GM11168 (cell line): ENCODE data around the gene SELENBP1.
"Not testable (repeated sequence)": the region's sequence is repeated elsewhere in the genome, so short reads cannot be mapped to it uniquely, and the experiment has no call there.

ENCODE experiments used
- in situ Hi-C: fragments of 300-500 bp; cut with MboI; formaldehyde crosslinking; loops from one replicate; pipeline ENCODE4 v1.12.0; 2022; ENCODE audit warnings: low sequenced_read_pairs; ENCODE audit not compliant: unreplicated experiment

SELENBP1 gene

DNA sequence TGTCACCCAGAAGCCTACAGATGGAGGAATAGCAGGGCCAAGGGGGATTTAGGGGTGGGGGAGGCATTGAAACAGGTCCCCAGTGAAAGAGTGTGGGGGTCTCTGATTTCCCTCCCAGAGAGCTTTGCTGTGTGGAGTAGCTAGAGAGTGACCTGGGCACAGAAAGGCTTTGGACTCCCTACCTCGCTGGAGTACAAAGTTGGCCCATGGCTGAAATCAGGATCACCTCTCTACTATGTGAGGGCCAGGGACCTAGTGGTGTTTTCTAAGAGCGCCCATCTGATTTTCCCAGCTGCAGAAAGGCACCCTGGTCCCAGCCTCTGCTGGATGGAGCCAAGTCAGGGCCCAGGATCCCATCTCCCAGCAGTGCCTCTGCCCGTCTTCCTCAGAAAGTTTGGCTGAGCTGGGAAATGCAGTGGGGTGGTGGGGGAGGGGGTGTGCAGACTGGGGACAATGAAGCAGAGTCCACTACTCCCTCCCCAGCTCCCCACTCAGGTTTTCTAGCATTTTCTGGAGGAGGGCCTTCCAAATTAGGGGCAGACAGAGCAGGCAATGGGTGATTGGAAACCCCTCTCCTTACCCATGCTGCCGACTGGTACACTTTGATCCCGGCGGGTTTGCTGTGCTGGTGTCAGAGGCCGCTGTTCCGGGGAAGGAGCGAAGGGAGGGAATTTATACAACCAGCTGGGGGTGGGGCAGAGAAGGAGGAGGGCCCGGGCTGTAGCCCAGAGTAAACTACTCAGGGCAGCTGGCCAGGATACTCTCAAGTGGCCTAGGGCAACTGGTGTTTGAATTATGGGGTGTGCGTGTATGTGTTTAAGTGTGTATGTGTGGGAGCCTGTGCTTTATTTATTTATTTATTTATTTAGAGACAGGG lies at the start of gene SELENBP1:
Gene SELENBP1 (minus strand): TSS at position 648 of the 877 bp plus-strand sequence. CDS start 64 bp downstream, at position 584.
- in situ Hi-C loops: no loop called here

DNA sequence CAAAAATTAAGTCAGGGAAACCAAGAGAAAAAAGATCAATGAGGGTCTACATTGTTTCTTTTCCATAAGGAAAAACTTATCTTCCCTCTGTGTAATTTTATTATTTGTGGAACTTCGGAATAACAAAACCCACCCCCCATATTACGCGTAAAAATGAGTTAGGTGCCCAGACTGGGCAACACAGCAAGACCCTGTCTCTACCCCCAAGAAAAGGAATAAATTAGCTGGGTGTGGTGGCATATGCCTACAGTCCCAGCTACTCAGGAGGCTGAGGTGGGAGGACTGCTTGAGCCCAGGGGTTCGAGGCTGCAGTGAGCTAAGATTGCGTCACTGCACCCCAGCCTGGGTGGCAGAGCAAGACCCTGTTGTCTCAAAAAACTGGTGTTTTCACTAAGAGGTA lies 47.3 kb upstream of the SELENBP1 start:
- in situ Hi-C loops: no loop called here

DNA sequence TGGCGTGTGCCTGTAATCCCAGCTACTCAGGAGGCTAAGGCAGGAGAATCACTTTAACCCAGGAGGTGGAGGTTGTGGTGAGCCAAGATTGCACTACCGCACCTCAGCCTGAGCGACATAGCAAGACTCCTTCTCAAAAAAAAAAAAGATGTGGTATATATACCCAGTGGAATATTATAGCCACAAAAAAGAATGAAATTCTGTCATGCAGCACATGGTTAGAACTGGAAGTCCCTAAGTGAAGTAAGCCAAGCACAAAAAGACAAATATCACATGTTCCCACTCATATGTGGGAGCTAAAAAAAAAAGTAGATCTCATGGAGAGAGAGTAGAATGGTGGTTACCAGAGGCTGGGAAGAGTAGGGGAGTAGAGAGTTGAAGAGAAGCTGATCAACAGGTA lies 45.6 kb upstream of the SELENBP1 start:
- in situ Hi-C loops: no loop called here

DNA sequence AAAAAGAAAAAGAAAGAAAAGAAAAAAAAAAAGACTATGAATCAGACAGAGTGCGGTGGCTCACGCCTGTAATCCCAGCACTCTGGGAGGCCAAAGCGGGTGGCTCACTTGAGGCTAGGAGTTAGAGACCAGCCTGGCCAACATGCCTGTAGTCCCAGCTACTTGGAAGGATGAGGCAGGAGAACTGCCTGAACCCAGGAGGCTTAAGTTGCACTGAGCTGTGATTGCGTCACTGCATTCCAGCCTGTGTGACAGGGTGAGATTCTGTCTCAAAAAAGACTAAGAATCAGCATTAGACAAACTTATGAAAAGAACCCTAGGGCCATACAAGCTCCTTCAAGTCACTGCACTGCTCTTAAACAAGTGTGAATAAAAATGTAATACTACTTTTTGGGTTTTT lies 43.7 kb upstream of the SELENBP1 start:
- in situ Hi-C loops: no loop called here

DNA sequence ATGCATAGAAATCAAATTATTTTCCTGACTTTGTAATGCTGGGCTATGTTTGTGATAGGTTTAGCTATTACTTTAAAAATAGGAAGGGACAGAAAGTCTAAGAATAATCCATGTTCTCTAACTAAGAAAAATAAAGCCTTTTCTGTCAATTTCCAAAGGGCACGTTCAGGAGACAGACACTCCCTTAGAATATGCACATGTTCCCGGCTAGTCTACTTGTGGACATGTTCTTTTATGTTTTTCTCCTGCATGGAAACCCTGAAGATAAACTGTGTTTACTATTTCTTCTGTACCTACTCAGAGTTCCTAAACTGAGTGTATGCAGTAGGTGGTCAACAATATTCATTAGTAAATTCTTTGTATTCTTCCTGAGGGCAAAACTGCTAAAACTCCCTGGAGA lies 39.4 kb upstream of the SELENBP1 start:
- in situ Hi-C loops: no loop called here

DNA sequence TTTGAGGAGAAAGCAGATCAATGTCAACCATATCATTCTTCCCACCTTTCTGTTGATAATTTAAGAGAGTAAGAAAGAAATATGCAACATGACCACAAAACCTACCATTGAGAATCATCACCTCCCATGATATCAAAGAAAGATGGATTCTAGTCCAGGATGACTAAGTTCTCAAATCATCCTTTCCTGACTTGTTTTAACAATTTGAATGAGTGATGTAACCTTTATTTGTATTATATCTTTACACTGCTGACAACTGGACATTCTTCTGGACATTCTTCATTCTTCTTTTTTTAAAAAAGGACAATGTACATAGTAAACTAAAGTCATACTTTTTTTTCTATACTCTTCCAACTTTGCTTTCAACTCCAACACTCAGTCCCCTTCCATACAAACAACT lies 36.4 kb upstream of the SELENBP1 start:
- in situ Hi-C loops: no loop called here

DNA sequence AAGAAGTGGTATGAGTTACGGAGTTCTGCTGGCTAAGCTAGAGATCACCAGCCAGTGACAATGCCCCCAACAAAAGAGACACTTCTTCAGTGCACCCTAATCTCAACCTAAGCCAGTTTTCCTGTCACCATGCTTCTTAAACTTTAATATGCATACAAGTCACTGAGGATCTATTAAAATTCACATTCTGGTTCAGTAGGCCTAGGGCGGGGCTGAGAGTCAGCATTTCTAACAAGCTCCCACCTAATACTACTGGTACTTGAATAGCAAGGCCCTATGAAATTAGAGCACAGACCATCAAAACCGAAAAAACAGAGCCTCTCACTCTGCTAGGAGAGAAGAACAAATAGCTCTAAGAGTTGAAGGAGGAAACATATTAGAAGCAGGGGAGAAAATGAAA lies 34.8 kb upstream of the SELENBP1 start:
- in situ Hi-C loops: no loop called here

DNA sequence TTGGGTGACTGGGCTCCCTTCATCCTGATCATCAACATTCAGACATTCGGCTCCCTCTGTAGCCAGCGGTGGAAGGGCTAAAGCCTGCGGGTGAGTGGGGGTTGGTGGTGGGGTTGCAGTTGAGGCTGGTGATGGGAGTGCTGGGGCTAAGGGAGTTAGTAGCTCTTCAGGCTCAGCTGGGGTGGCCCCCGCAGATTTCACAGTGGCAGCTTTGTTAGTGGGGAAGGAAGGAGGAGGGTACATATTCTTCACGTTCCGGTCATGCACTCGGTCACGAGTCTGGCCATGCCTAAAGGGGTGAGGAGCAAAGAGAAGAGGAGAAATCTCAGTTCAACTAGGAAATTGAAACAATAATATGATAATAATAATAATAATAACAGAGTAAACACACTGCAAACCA lies 33.7 kb upstream of the SELENBP1 start:
- in situ Hi-C loops: no loop called here

DNA sequence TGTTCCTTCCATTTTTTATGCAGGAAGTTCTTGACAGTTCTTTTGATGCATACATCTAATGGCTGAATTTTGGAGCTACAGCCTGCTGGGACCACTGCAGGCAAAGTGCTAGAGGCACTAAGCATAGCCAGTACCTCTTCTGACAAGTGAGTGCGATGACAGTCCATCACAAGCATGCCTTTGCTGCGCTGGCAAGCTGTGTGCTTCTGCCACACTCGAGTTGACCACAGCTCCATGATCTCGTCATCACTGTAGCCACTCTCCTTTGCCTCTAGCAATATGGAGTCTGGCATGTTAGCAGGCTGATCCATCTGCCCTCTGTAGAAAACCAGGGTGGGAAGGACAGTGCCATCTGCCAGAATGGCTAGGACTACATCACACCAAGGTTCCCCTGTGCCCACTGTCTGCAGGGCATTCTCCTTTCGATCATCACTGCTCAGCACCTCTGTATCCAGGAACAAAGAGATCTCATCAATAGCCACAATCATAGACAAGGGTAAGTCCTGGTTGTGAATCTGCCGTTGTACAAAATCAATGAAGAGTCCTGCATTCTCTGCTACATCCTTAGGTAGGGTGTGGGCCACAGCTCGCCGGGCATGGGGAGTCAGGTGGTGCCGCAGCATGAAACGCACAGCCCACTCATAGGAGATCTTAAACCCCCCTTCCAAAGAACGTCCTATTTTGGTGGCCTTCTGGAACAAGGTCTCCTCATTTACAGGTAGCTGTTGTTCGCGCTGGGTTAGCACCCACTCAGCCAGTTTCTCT lies 32.9 kb upstream of the SELENBP1 start:
- in situ Hi-C loops: no loop called here

DNA sequence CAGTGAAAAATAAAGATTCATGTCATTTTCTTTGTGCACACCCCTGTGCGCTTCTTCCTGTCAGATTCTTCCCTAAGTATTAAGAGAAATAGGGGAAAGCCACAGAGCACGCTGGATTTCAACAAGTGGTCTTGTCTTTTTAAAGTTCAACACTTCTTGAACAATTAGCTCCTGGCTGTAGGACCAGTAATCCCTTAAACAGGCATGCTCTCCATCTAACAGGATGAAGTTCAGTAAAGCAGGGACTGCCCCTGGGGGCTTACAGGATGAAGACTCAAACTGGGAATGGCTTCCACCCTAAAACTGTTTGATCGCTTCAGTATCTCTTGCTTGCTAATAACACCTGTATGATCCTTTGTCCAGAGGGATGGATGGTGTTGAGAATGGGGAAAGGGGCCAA lies 31.1 kb upstream of the SELENBP1 start:
- in situ Hi-C loops: no loop called here

DNA sequence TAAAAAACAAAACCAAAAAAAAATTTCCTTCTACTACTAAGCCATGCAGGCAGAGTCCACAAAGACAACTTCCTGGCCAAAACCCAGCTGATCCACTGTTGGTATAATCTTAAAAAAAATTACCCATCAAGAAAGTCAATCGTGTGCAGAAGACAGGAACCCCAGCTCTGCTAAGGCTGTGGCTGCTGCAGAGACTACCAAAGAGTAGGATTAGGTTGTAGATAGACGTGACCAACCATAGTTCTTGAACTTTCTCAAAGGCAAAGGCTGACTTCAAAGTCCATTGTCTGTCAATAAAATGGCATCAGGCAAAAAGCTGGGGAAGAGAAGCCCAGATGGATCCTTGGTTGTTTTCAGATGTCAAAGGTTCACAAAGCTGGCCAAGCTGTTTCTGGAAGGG lies 30.3 kb upstream of the SELENBP1 start:
- in situ Hi-C loops: no loop called here

DNA sequence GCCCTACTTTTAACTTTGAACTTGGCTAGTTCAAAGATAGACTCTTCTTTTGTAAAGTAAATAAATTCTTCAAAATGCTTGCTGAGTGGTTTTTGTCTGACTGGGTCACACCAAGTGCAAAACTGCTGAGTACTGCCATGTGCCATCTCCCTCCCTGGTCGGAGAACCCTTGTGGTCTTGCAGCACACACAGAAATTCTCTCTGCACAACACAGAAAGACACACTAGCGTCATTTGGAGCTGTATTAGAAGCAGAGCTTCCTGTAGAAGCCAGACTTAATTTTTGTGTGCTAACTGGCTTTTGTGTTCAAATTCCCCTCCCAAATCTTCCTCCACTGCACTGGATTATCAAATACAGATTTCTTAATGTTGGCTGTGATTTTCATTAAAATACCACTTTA lies 29.4 kb upstream of the SELENBP1 start:
- in situ Hi-C loops: no loop called here

DNA sequence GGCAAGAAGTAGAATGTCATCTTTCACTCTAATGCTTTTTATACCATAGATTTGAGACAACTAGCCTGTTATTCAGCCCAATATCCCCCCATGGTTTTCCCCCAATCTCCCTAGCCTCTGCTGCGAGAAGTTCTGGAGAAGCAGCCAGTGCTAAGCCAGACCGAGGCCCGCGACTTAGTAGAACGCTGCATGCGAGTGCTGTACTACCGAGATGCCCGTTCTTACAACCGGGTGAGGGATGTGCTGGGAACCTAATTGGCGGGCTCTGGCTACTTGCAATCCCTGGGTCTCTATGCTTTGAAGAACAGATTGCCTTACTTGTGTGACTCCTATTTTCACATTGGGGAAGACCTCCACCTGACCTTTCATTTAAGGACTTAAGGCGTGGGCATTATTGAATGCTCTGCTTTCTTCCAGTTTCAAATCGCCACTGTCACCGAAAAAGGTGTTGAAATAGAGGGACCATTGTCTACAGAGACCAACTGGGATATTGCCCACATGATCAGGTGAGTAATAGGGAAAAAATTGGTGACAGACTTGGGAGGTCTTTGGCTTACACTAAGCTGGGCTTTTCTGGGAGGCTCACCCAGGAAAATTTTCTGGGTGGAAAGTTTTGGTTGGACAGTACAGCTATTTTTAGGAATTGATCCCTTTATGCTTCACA lies 28.8 kb upstream of the SELENBP1 start:
- in situ Hi-C loops: no loop called here

DNA sequence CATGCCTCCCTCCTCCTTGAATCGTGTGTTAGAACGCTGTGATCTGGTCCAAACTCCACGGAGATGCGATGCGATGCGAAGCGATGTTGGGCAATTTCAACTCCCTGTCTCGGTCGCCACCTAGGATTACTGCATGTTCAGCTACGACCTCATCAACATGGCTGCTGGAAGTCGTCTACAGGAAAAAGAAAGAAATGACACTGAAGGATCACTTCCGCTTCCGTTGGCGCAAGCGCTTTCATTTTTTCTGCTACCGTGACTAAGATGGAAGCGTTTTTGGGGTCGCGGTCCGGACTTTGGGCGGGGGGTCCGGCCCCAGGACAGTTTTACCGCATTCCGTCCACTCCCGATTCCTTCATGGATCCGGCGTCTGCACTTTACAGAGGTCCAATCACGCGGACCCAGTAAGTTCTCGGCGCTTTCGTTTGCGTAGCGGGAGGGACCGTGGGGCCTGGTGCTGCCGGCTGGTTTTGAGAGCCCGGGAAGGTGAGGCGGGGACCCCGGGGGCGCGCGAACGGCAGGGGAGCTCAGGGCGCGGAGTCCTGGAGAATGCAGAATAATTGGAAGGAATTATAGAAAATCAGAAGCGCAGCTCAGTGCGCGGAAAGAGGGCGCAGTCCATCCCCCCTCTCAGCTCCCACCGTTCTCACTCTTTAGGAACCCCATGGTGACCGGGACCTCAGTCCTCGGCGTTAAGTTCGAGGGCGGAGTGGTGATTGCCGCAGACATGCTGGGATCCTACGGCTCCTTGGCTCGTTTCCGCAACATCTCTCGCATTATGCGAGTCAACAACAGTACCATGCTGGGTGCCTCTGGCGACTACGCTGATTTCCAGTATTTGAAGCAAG lies 27.0 kb upstream of the SELENBP1 start, which contains the start of gene PSMB4:
Gene PSMB4 (plus strand): TSS at position 250 of the 848 bp plus-strand sequence. CDS start 15 bp downstream, at position 265.
- in situ Hi-C loops: no loop called here

DNA sequence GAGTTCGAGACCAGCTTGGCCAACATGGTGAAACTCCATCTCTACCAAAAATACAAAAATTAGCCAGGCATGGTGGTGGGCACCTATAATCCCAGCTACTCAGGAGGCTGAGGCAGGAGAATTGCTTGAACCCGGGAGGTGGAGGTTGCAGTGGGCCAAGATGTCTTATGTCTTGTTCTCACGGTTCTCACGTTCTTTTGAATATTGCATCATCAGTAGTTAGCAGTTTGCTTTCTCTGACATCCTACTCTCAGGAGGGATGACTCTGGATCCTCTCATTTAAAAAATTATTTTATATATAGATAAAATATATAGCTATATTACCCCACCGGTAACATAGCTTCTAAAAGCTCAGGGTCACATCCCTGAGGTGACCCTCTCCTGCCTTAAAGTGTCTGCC lies 23.8 kb upstream of the SELENBP1 start:
- in situ Hi-C loops: not testable (repeated sequence)

DNA sequence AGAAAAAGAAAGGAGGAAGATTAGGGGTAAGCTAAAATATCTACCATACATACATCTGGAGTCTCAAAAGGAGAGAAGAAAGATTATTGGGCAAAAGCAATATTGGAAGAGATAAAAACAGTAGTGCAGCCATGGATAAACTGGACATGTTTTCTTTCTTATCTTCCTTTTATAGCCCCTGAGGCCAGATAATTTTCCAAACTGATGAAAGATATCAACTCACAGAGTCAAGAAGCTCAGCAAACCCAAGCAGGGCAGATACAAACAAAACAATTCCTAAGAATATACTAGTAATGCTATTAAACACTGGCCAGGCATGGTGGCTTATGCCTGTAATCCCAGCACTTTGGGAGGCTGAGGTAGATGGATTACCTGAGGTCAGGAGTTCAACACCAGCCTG lies 21.1 kb upstream of the SELENBP1 start:
- in situ Hi-C loops: no loop called here

DNA sequence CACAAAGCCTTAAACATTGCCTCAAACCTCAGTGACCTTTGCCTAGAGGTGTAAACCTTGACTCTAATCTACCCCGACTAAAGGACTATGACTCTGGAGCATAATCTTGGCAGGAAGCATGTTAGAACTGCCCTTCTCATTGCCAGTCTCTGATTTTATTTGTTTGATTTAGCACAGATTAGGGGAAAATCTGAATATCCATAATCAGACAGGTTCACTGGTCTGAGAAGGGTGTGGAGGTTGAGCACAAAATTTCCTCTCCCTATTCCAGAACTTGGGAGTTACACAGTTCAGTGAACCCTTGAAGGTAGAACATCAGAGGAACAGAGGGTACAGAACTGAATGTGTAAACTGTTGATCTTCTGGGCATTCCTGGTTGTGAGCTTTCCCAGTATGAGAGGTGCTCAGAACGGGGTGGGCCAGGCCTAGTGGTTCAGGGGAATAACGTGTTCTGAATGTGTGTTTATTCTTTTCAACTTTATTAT lies 18.6 kb upstream of the SELENBP1 start:
- in situ Hi-C loops: no loop called here

DNA sequence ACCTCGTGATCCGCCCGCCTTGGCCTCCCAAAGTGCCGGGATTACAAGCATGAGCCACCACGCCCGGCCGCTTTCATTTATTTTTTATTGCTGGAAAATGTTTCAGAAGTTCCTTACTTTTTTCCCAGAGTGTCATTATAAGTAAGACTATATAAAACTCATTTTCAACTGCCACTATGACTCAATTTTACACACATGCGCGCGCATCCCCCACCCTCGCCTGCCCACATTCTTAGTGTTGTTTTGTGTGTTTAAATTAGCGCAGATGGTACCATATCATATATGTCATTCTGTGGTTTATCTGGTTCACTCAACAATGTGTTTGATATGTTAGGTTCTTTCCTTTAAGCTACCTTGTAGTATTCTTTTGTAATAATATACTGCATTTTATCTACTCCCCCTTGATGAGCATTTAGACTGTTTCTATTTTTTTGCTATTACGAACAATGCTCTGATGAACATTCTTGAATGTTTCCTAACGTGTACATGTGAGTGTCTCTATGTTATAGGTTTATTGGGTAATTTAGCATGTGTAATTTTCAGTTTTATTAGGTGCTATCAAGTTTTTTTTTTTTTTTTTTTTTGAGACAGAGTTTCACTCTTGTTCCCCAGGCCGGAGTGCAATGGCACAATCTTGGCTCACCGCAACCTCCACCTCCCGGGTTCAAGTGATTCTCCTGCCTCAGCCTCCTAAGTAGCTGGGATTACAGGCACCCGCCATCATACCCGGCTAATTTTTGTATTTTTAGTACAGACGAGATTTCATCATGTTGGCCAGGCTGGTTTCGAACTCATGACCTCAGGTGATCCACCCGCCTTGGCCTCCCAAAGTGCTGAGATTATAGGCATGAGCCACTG lies 17.9 kb upstream of the SELENBP1 start:
- in situ Hi-C loops: not testable (repeated sequence)

DNA sequence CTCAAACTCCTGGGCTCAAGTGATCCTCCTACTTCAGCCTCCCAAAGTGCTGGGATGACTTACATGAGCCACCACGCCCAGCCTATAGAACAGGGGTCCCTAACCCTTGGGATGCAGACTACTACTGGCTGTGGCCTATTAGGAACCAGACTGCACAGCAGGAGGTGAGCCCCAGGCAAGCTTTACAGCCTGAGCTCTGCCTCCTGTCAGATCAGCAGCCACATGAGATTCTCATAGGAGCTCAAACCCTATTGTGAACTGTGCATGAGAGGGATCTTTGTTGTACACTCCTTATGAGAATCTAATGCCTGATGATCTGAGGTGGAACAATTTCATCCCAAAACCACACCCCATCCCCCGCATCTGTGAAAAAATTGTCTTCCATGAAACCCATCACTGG lies 13.5 kb upstream of the SELENBP1 start:
- in situ Hi-C loops: no loop called here
